GM21367 (cell line): Measurements from ENCODE around the gene NAPA.

Experiments
- ATAC-seq: cut with Tn5 transposase; IDR thresholded peaks from one replicate; pipeline ENCODE4 v1.9.1; 2021; ENCODE audit not compliant: unreplicated experiment

NAPA gene

GRCh38 chr19:47503130-47503825, 11.6 kb downstream of the NAPA start:
- no peak for ATAC-seq

- ATAC-seq = no peak
These were observed 14.7 kb downstream of the NAPA start for GRCh38 chr19:47499863-47500830.

GRCh38 chr19:47499371-47499770, 15.5 kb downstream of the NAPA start:
- no peak for ATAC-seq

- no peak for ATAC-seq
These were observed 16.3 kb downstream of the NAPA start for GRCh38 chr19:47498561-47498960.

- ATAC-seq = no peak
These were observed 16.9 kb downstream of the NAPA start for GRCh38 chr19:47497821-47498520.

GRCh38 chr19:47497050-47497766, 17.7 kb downstream of the NAPA start:
- no peak for ATAC-seq

GRCh38 chr19:47495478-47496372, 19.1 kb downstream of the NAPA start:
- ATAC-seq = no peak

GRCh38 chr19:47494729-47495128, 20.1 kb downstream of the NAPA start:
- no peak for ATAC-seq

- no peak for ATAC-seq
These were observed 20.7 kb downstream of the NAPA start for GRCh38 chr19:47494211-47494547.

GRCh38 chr19:47493378-47494210, 21.3 kb downstream of the NAPA start:
- ATAC-seq = no peak

GRCh38 chr19:47492571-47493377, 22.1 kb downstream of the NAPA start:
- no peak for ATAC-seq

GRCh38 chr19:47492137-47492533, 22.7 kb downstream of the NAPA start:
- no peak for ATAC-seq

- no peak for ATAC-seq
These were observed 23.3 kb downstream of the NAPA start for GRCh38 chr19:47491358-47492136.

GRCh38 chr19:47490847-47491246, 24.0 kb downstream of the NAPA start:
- ATAC-seq = no peak

GRCh38 chr19:47490031-47490430, 24.8 kb downstream of the NAPA start:
- ATAC-seq = no peak

GRCh38 chr19:47489072-47489914, 25.6 kb downstream of the NAPA start:
- ATAC-seq = no peak
